PFSK-1 (cell line): Measurements from ENCODE around the gene COL23A1.

Experiments used
- FOXP2 ChIP-seq: optimal IDR thresholded peaks from 2 replicates; pipeline ENCODE3; 2011; ENCODE audit warnings: borderline replicate concordance, control low read depth, inconsistent platforms; ENCODE audit not compliant: insufficient read depth; ENCODE audit errors: extremely low read length, extremely low read depth
- POLR2AphosphoS5 ChIP-seq: IDR thresholded peaks from 2 replicates; pipeline ENCODE4 v1.6.1; 2012; ENCODE audit warnings: low read depth, mild to moderate bottlenecking, control low read depth, low read length, moderate library complexity
- REST ChIP-seq, 2 experiments: IDR thresholded peaks; 2 replicates each; pipeline versions ENCODE4 v1.6.1 to v1.8.0; 2011 to 2012; ENCODE audit warnings: low read depth in 2 of 2, low read length in 2 of 2, control low read depth in 1 of 2, inconsistent platforms in 1 of 2, mild to moderate bottlenecking in 1 of 2, moderate library complexity in 1 of 2; ENCODE audit not compliant: insufficient read depth in 1 of 2
- SIN3A ChIP-seq: IDR thresholded peaks from 2 replicates; pipeline ENCODE4 v1.6.1; 2012; ENCODE audit warnings: mild to moderate bottlenecking, low read length, moderate library complexity, borderline replicate concordance; ENCODE audit not compliant: insufficient read depth
- TAF1 ChIP-seq: IDR thresholded peaks from 2 replicates; pipeline ENCODE4 v1.6.1; 2012; ENCODE audit warnings: low read length, control low read depth, borderline replicate concordance; ENCODE audit not compliant: insufficient read depth

Gene COL23A1

DNA sequence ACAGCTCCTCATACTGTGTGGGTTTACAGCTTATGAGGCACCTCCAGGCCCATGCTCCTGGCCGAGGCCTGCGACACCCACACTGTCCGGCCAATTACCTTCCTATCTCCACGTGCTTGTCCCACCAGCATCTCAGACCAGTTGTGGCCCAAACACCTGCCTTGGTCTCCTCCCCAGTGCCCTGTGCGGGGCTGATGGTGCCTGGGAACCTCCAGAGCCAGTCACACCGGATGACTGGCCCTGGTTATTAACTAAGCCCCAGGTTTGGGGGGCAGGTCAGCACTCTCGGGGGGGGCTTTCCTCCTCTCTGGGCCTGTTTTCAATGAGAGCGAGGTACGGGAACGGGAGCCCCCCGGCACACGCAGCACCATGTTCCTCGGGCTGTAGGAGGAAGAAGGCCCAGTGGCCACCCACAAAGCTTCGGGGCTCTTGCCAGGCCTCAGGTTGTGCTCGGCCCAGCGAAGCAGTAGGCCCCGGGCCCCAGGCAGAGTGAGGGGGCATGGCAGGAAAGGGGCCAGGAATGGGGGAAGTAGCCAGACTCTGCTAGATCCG, 281.6 kb downstream of the COL23A1 start:
- TF ChIP-seq FOXP2 (no peak), TAF1 (no peak), SIN3A (no peak), REST (IDR thresholded peaks at IDR 0.05; ENCODE audit: insufficient read depth in 1 of 2, low read depth in 2 of 2, low read length in 2 of 2) (no peak), POLR2AphosphoS5 (no peak)

- TF ChIP-seq TAF1 (no peak), SIN3A (no peak), FOXP2 (no peak), POLR2AphosphoS5 (no peak), REST (IDR thresholded peaks at IDR 0.05; ENCODE audit: insufficient read depth in 1 of 2, low read depth in 2 of 2, low read length in 2 of 2) (no peak)
These were observed 282.7 kb downstream of the COL23A1 start for GRCh38 chr5:178307267-178308045.

DNA sequence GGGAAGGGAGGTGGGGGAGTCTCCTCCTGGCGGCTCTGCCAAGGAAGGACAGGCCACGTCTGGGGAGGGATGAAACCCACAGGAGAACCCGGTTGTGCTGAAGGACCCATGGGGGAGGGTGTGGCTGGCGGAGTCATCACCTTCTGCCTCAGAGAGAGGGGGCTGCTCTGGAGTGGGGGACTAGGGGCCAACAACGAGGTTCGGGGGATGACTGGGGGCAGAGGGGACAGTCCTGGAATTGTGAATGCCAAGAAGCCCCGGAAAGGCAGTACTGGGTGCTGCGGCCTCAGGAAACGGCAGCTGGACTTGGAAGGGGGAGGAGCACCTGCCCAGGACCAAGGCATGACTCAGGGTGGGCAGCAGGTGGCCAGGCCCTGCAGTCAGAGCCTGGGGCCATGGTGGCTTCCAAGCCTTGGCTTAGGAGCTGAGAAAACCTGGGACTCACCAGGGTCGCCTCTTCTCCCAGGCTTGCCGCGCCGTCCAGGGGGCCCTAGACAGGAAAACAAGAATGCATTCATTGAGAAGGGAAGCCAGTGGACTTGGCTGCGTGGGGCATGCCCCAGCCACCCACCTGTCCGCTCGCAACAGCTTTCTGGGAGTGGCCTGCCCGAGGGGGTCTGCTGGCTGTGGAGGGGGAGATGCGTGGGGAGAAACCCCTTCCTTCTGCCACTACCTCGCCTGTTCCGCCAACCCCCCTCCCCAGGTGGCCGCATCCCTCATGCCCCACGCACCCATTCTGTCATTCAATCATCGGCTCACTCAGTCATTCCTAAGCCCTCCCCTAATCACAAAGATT, 283.6 kb downstream of the COL23A1 start:
- TF ChIP-seq SIN3A (no peak), TAF1 (no peak), FOXP2 (no peak), REST (IDR thresholded peaks at IDR 0.05; ENCODE audit: insufficient read depth in 1 of 2, low read depth in 2 of 2, low read length in 2 of 2) (no peak), POLR2AphosphoS5 (no peak)

DNA sequence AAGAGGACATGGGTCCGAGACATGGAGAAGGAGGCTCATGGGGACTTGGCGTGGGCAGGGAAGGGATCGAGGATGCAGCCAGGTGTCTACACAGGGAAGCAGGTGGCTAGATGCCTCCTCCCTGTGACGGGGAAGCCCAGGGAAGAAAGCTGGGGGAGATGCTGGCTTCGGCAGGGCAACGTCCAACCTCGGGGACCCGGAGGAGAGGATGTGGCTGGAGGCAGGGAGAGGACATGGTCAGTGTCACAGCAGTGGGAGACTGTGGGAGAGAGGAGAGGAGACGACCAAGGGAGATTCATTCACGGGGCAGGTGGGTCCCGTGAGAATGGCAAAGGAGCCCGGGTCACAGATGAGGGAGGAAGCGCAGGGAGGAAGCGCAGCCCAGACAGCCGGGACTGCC, 284.4 kb downstream of the COL23A1 start:
- TF ChIP-seq SIN3A (no peak), TAF1 (no peak), POLR2AphosphoS5 (no peak), REST (IDR thresholded peaks at IDR 0.05; ENCODE audit: insufficient read depth in 1 of 2, low read depth in 2 of 2, low read length in 2 of 2) (no peak), FOXP2 (no peak)
